ENCODE data around the gene OR6Q1.

Gene OR6Q1

GRCh38 chr11:58060939-58061672 lies 30.4 kb downstream of the OR6Q1 start:
- no peak for DNase-seq (ENCODE audit: low spot score)
- in situ Hi-C loops (cut with MboI; ENCODE audit: low pct_unique_long_range_greater_than_20kb, low sequenced_read_pairs, unreplicated experiment), result no loop called here
- no peak for TF ChIP-seq CTCF (IDR thresholded peaks at IDR 0.05; ENCODE audit: extremely low read depth, insufficient read depth, missing control alignments)

GRCh38 chr11:58061813-58062212 lies 31.1 kb downstream of the OR6Q1 start:
- in situ Hi-C loops (cut with MboI; ENCODE audit: low pct_unique_long_range_greater_than_20kb, low sequenced_read_pairs, unreplicated experiment), result no loop called here
- no peak for TF ChIP-seq CTCF (IDR thresholded peaks at IDR 0.05; ENCODE audit: extremely low read depth, insufficient read depth, missing control alignments)
- DNase-seq (ENCODE audit: low spot score), result no peak

GRCh38 chr11:58067685-58068084 lies 36.9 kb downstream of the OR6Q1 start:
- in situ Hi-C loops (cut with MboI; ENCODE audit: low pct_unique_long_range_greater_than_20kb, low sequenced_read_pairs, unreplicated experiment), result no loop called here
- DNase-seq (ENCODE audit: low spot score), result no peak
- no peak for TF ChIP-seq CTCF (IDR thresholded peaks at IDR 0.05; ENCODE audit: extremely low read depth, insufficient read depth, missing control alignments)

GRCh38 chr11:58068655-58069054 lies 37.9 kb downstream of the OR6Q1 start:
- in situ Hi-C loops (cut with MboI; ENCODE audit: low pct_unique_long_range_greater_than_20kb, low sequenced_read_pairs, unreplicated experiment), result no loop called here
- no peak for TF ChIP-seq CTCF (IDR thresholded peaks at IDR 0.05; ENCODE audit: extremely low read depth, insufficient read depth, missing control alignments)
- no peak for DNase-seq (ENCODE audit: low spot score)

GRCh38 chr11:58070585-58070984 lies 39.8 kb downstream of the OR6Q1 start:
- no peak for DNase-seq (ENCODE audit: low spot score)
- in situ Hi-C loops (cut with MboI; ENCODE audit: low pct_unique_long_range_greater_than_20kb, low sequenced_read_pairs, unreplicated experiment), result no loop called here
- no peak for TF ChIP-seq CTCF (IDR thresholded peaks at IDR 0.05; ENCODE audit: extremely low read depth, insufficient read depth, missing control alignments)

GRCh38 chr11:58075781-58076180 lies 45.0 kb downstream of the OR6Q1 start:
- in situ Hi-C loops (cut with MboI; ENCODE audit: low pct_unique_long_range_greater_than_20kb, low sequenced_read_pairs, unreplicated experiment), result no loop called here
- no peak for DNase-seq (ENCODE audit: low spot score)

More at GRCh38 chr11:58075781-58076180, 45.0 kb downstream of the OR6Q1 start:
- TF ChIP-seq CTCF (IDR thresholded peaks at IDR 0.05; ENCODE audit: extremely low read depth, insufficient read depth, missing control alignments), result no peak
